K562 (cell line): Measurements from ENCODE around the gene CD82. TPM values are rescaled to one million over a fixed set of nuclear protein-coding genes. Genes with fewer than 3 reads are reported as not detected.

Experiments used
- ATAC-seq: fragments of 200-7000 bp; cut with Tn5 transposase; 3 replicates; pipeline ENCODE4 v1.9.1; 2020; ENCODE audit warnings: moderate library complexity
- BruUV-seq: library from RNA; stranded (reverse); fragments of 400-500 nt; replicated peaks from 2 replicates; lab custom pipeline; 2021; lab: Mats Ljungman, UMichigan
- CTCF ChIA-PET: fragments of 300-600 bp; formaldehyde crosslinking; extraction: SDS; loops from one replicate; lab custom pipeline; 2021; ENCODE audit warnings: low intra/inter-chr PET ratio; lab: Yijun Ruan, JAX
- POLR2A ChIA-PET: fragments of 300-600, 350-650 bp; sonication (Branson Sonifier 250); formaldehyde crosslinking; extraction: SDS; loops from one replicate; lab custom pipeline; 2021; ENCODE audit warnings: antibody characterized with exemption, inconsistent platforms; lab: Yijun Ruan, JAX
- DNase-seq, 4 experiments: peaks; one replicate each; pipeline versions ENCODE4 v3.0.0 to v3.0.0-alpha.2; 2011 to 2018; ENCODE audit warnings: low spot score in 3 of 4, mixed read lengths in 3 of 4; ENCODE audit errors: extremely low read depth in 1 of 4
- FAIRE-seq: peaks from 2 replicates; lab custom pipeline; 2011; peaks lifted over from hg19 to GRCh38; lab: Jason Lieb, UNC
- H2AFZ ChIP-seq: 2 replicates; pipeline ENCODE4 v1.6.0; 2011; ENCODE audit warnings: low read depth, low read length, control low read depth, inconsistent platforms
- H3K27ac ChIP-seq: fragments of 200-600 bp; 3 replicates; pipeline ENCODE4 v1.8.0; 2011; ENCODE audit warnings: low read depth, mild to moderate bottlenecking, control low read depth, inconsistent platforms, low read length, moderate library complexity, mixed read lengths; ENCODE audit errors: extremely low read depth
- H3K27me3 ChIP-seq, 2 experiments: fragments of 300-600 bp in 1 of 2; 2 replicates in 1 of 2; 3 replicates in 1 of 2; pipeline versions ENCODE4 v1.6.0 to v1.8.0; 2011; ENCODE audit warnings: inconsistent platforms in 2 of 2, low read length in 2 of 2, mild to moderate bottlenecking in 1 of 2, mixed read lengths in 1 of 2, moderate library complexity in 1 of 2; ENCODE audit not compliant: control insufficient read depth in 2 of 2, insufficient read depth in 2 of 2
- H3K36me3 ChIP-seq: fragments of 300-600 bp; 3 replicates; pipeline ENCODE4 v1.8.0; 2011; ENCODE audit warnings: mild to moderate bottlenecking, low read length, inconsistent platforms; ENCODE audit not compliant: control insufficient read depth, insufficient read depth
- H3K4me1 ChIP-seq, 2 experiments: fragments of 200-600 bp in 1 of 2; replicated peaks in 1 of 2; 2 replicates in 1 of 2; 3 replicates in 1 of 2; pipeline versions ENCODE4 v1.5.1 to v1.8.0; 2011; ENCODE audit warnings: inconsistent platforms in 2 of 2, low read length in 2 of 2, mild to moderate bottlenecking in 1 of 2, mixed read lengths in 1 of 2, moderate library complexity in 1 of 2; ENCODE audit not compliant: control insufficient read depth in 2 of 2, insufficient read depth in 2 of 2
- H3K4me2 ChIP-seq: 2 replicates; pipeline ENCODE4 v1.6.1; 2011; ENCODE audit warnings: low read length, control low read depth, inconsistent platforms, mixed read lengths; ENCODE audit not compliant: insufficient read depth
- H3K4me3 ChIP-seq: fragments of 200-600 bp; sonication (generic), shearing (Covaris generic); 2 replicates; pipeline ENCODE4 v1.5.1; 2016; ENCODE audit warnings: control low read depth, inconsistent platforms
- H3K79me2 ChIP-seq: fragments of 200-600 bp; 3 replicates; pipeline ENCODE4 v1.8.0; 2011; ENCODE audit warnings: low read length, inconsistent platforms; ENCODE audit not compliant: control insufficient read depth, insufficient read depth
- H3K9ac ChIP-seq, 2 experiments: 2 replicates each; pipeline versions ENCODE4 v1.6.0 to v1.6.1; 2011; ENCODE audit warnings: low read depth in 2 of 2, low read length in 2 of 2, control low read depth in 1 of 2, inconsistent platforms in 1 of 2, mild to moderate bottlenecking in 1 of 2, mixed read lengths in 1 of 2; ENCODE audit not compliant: insufficient read depth in 1 of 2
- H3K9me1 ChIP-seq: one replicate; pipeline ENCODE4 v1.6.0; 2011; ENCODE audit warnings: inconsistent platforms, mild to moderate bottlenecking, low read length, moderate library complexity; ENCODE audit not compliant: control insufficient read depth, insufficient read depth
- H3K9me3 ChIP-seq: replicated peaks from 2 replicates; pipeline ENCODE4 v1.5.1; 2011; ENCODE audit warnings: low read depth, low read length, inconsistent platforms; ENCODE audit not compliant: control insufficient read depth, insufficient read depth
- H4K20me1 ChIP-seq: replicated peaks from 2 replicates; pipeline ENCODE4 v1.6.1; 2011; ENCODE audit warnings: low read length, inconsistent platforms, mixed read lengths; ENCODE audit not compliant: control insufficient read depth, insufficient read depth
- ARID2 ChIP-seq: fragments of 450-650 bp; IDR thresholded peaks from 2 replicates; pipeline ENCODE4 v1.6.1; 2017; ENCODE audit warnings: antibody characterized with exemption, mild to moderate bottlenecking
- ARNT ChIP-seq, 2 experiments: fragments of 450-650 bp; IDR thresholded peaks; 2 replicates each; pipeline ENCODE4 v1.6.1; 2016; ENCODE audit warnings: mild to moderate bottlenecking in 1 of 2
- ATF3 ChIP-seq, 2 experiments: fragments of 450-650 bp in 1 of 2; sonication (generic) in 1 of 2; formaldehyde crosslinking in 1 of 2; IDR thresholded peaks in 1 of 2; conservative IDR thresholded peaks in 1 of 2; 2 replicates each; pipeline versions ENCODE4 v1.6.1 to v1.8.1; 2016 to 2023; ENCODE audit warnings: mild to moderate bottlenecking in 2 of 2, moderate library complexity in 2 of 2, inconsistent platforms in 1 of 2, missing genetic modification reagents in 1 of 2
- ATF4 ChIP-seq: fragments of 450-650 bp; formaldehyde crosslinking; IDR thresholded peaks from 2 replicates; pipeline ENCODE4 v1.4.0; 2022; ENCODE audit warnings: mild to moderate bottlenecking, moderate library complexity
- BCL6 ChIP-seq: fragments of 250-450 bp; sonication (Bioruptor Pico); IDR thresholded peaks from 2 replicates; pipeline ENCODE4 v1.4.0; 2020
- CBX5 ChIP-seq: IDR thresholded peaks from 2 replicates; pipeline ENCODE4 v1.6.1; 2014; ENCODE audit warnings: low read depth, borderline replicate concordance
- EHMT2 ChIP-seq: fragments of 450-650 bp; IDR thresholded peaks from 2 replicates; pipeline ENCODE4 v1.6.1; 2018; ENCODE audit warnings: antibody characterized with exemption
- ESRRA ChIP-seq: fragments of 450-650 bp; IDR thresholded peaks from 2 replicates; pipeline ENCODE4 v1.6.1; 2014; ENCODE audit warnings: low read depth, mild to moderate bottlenecking, moderate library complexity, borderline replicate concordance
- GATAD2B ChIP-seq: fragments of 450-650 bp; IDR thresholded peaks from 2 replicates; pipeline ENCODE4 v1.6.1; 2017; ENCODE audit warnings: mild to moderate bottlenecking, borderline replicate concordance
- MCM2 ChIP-seq: fragments of 450-650 bp; IDR thresholded peaks from 2 replicates; pipeline ENCODE4 v1.6.1; 2017; ENCODE audit warnings: low read depth, mild to moderate bottlenecking
- MTA1 ChIP-seq: fragments of 450-650 bp; IDR thresholded peaks from 2 replicates; pipeline ENCODE4 v1.6.1; 2017; ENCODE audit warnings: borderline replicate concordance
- MYBL2 ChIP-seq, 2 experiments: fragments of 450-650 bp in 1 of 2; sonication (generic) in 1 of 2; formaldehyde crosslinking in 1 of 2; IDR thresholded peaks; 2 replicates each; pipeline versions ENCODE4 v1.6.1 to v1.8.1; 2017 to 2022; ENCODE audit warnings: borderline replicate concordance in 1 of 2, inconsistent platforms in 1 of 2, low read depth in 1 of 2, mild to moderate bottlenecking in 1 of 2, missing genetic modification reagents in 1 of 2, moderate library complexity in 1 of 2
- NFATC3 ChIP-seq: fragments of 450-650 bp; IDR thresholded peaks from 2 replicates; pipeline ENCODE4 v1.6.1; 2017; ENCODE audit warnings: mild to moderate bottlenecking
- NFRKB ChIP-seq: fragments of 450-650 bp; IDR thresholded peaks from 2 replicates; pipeline ENCODE4 v1.6.1; 2016; ENCODE audit warnings: low read depth
- NR0B1 ChIP-seq: fragments of 450-650 bp; IDR thresholded peaks from one replicate; pipeline ENCODE4 v1.6.1; 2018; ENCODE audit warnings: mild to moderate bottlenecking, moderate library complexity; ENCODE audit not compliant: partially characterized antibody
- NUFIP1 ChIP-seq: fragments of 450-650 bp; IDR thresholded peaks from 2 replicates; pipeline ENCODE4 v1.6.1; 2018; ENCODE audit not compliant: partially characterized antibody
- RCOR1 ChIP-seq, 2 experiments: IDR thresholded peaks; 2 replicates each; pipeline ENCODE4 v1.6.1; 2012; ENCODE audit warnings: low read depth in 2 of 2, low read length in 2 of 2, borderline replicate concordance in 1 of 2, improper control_type of control experiment in 1 of 2
- ZNF695 ChIP-seq: fragments of 450-650 bp; formaldehyde crosslinking; IDR thresholded peaks from 2 replicates; pipeline ENCODE4 v1.4.0; 2020; ENCODE audit warnings: mild to moderate bottlenecking, moderate library complexity
- ZNF778 ChIP-seq: fragments of 450-650 bp; formaldehyde crosslinking; IDR thresholded peaks from 2 replicates; pipeline ENCODE4 v1.4.0; 2020; ENCODE audit warnings: mild to moderate bottlenecking, moderate library complexity
- WGBS: fragments of 100-300 bp; shearing (Covaris generic); methylation state at CpG from one replicate; pipeline ENCODE4 v1.1.6; 2016; ENCODE audit warnings: low coverage, mixed read lengths; ENCODE audit not compliant: insufficient coverage; ENCODE audit errors: missing lambda C conversion rate; 5-methylcytosine and 5-hydroxymethylcytosine counted together
- in situ Hi-C: fragments of 300-500 bp; cut with MboI; formaldehyde crosslinking; loops from 4 replicates; pipeline ENCODE4 v1.15.0; 2018; ENCODE audit warnings: inconsistent platforms, mixed read lengths
- intact Hi-C: fragments of 100-400 bp; cut with micrococcal nuclease; formaldehyde crosslinking; loops from 2 replicates; pipeline ENCODE4 v1.14.2; 2022
- polyA plus RNA-seq, 8 experiments: library from polyadenylated mRNA; depleted of rRNA in 4 of 8; stranded (reverse) in 5 of 8; unstranded in 3 of 8; fragments of >200 nt; fragmentation: Nextera tagmentation in 2 of 8; fragmentation: Illumina TruSeq in 1 of 8; extraction: Ambion mirVana in 2 of 8; extraction: Trizol in 1 of 8; gene quantifications; 2 replicates each; pipeline versions ENCODE4 v1.2.1 to v1.2.3, GENCODE V29; 2011 to 2014; ENCODE audit warnings: inconsistent platforms in 1 of 8, missing spikeins in 1 of 8
- total RNA-seq, 7 experiments: library from RNA; depleted of rRNA in 6 of 7; stranded (reverse); fragments of >200 nt in 6 of 7; fragmentation: Illumina TruSeq in 2 of 7; extraction: Trizol in 2 of 7; gene quantifications; 2 replicates each; pipeline versions ENCODE4 v1.2.1 to v1.2.3, GENCODE V29; 2011 to 2021; ENCODE audit warnings: low replicate concordance in 1 of 7
- TF ChIP-seq, protein P1 (sequence below): IDR thresholded peaks from 2 replicates; pipeline ENCODE4 v1.6.1; 2011; ENCODE audit not compliant: insufficient read length; ENCODE audit errors: extremely low read depth

CD82 gene
- total and polyA plus RNA-seq, 9 of the 15 experiments (the other 6 are each of a cell fraction or from before 2014, with no cell fraction given), result 0.27 to 9.4 (median 3.0) TPM

GRCh38 chr11:44551456-44552139, 13.9 kb upstream of the CD82 start:
- Histone ChIP-seq H3K9me3 (no peaks in the 10 kb centered on the region; the same call in 1 of the 2 replicates), H4K20me1 (no peaks in the 10 kb centered on the region), H3K27ac (no peak overlapping the region), H3K9me1 (no peaks in the 10 kb centered on the region), H3K27me3 (no peaks in the 10 kb centered on the region), H2AFZ (no peak overlapping the region), H3K36me3 (no peaks in the 10 kb centered on the region; the same call in 2 of the 3 replicates), H3K4me2 (no peak overlapping the region), H3K4me3 (no peak overlapping the region), H3K4me1 (peaks cover 14 to 48% of the 10 kb centered on the region in 2 experiments), H3K79me2 (no peaks in the 10 kb centered on the region), H3K9ac (no peak overlapping the region)
- 69% methylated on average over 4 of the region's 4 CpGs for WGBS
- no TSS peak for BruUV-seq
- intact Hi-C loops (no loop called here), in situ Hi-C loops (no loop called here)
- ATAC-seq, result no peak
- ChIA-PET CTCF (interaction anchor here (0.6 kb wide), 1 partner anchor 152 kb away, joined by 3 read pairs; no protein-coding TSS in a partner anchor), POLR2A (no interaction called here)
- no peak for FAIRE-seq
- no peak for DNase-seq
- TF ChIP-seq MYBL2 (IDR thresholded peaks at IDR 0.05; ENCODE audit: low read depth) (no peak), MYBL2 (CRISPR knock-in tag; IDR thresholded peaks at IDR 0.05; ENCODE audit: borderline replicate concordance) (no peak), ARNT (IDR thresholded peaks at IDR 0.05) (no peak), NFRKB (no peak), NFATC3 (no peak), GATAD2B (no peak), CBX5 (no peak), ZNF695 (no peak), BCL6 (CRISPR knock-in tag) (no peak), MTA1 (no peak), EHMT2 (0 out of 2 replicates have a peak, but pooled peaks have one; percentile 46), RCOR1 (IDR thresholded peaks at IDR 0.05; ENCODE audit: borderline replicate concordance in 1 of 2, low read depth in 2 of 2, low read length in 2 of 2) (no peak), NUFIP1 (no peak), ARID2 (no peak), ATF4 (CRISPR knock-in tag) (no peak), NR0B1 (no peak), MCM2 (no peak), ATF3 (IDR thresholded peaks at IDR 0.05) (peak; percentile 88), ATF3 (CRISPR knock-in tag; conservative IDR thresholded peaks at IDR 0.05) (no peak), ZNF778 (no peak), ESRRA (no peak)
- TF ChIP-seq, protein P1, sequence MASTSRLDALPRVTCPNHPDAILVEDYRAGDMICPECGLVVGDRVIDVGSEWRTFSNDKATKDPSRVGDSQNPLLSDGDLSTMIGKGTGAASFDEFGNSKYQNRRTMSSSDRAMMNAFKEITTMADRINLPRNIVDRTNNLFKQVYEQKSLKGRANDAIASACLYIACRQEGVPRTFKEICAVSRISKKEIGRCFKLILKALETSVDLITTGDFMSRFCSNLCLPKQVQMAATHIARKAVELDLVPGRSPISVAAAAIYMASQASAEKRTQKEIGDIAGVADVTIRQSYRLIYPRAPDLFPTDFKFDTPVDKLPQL, result no peak
